SK-MEL-5 (cell line): ENCODE measurements around the gene ZBTB20. TPM values are rescaled to one million over a fixed set of nuclear protein-coding genes. Genes with fewer than 3 reads are reported as not detected.

Experiments
- DNase-seq: peaks from one replicate; pipeline ENCODE4 v3.0.0-alpha.2; 2016; ENCODE audit warnings: low read depth, low spot score
- in situ Hi-C: cut with HindIII; loops from 2 replicates; pipeline ENCODE4 v1.10.0; 2016; ENCODE audit warnings: low sequenced_read_pairs, high pct_unique_total_duplicates, low pct_unique_long_range_greater_than_20kb
- total RNA-seq: library from RNA; depleted of rRNA; stranded (reverse); fragments of >200 nt; shearing (Covaris generic); gene quantifications from 2 replicates; pipeline ENCODE4 v1.2.3, GENCODE V29; 2014

Gene ZBTB20
- total RNA-seq, 1 experiment from 2014 or later: 2.9 TPM

DNA sequence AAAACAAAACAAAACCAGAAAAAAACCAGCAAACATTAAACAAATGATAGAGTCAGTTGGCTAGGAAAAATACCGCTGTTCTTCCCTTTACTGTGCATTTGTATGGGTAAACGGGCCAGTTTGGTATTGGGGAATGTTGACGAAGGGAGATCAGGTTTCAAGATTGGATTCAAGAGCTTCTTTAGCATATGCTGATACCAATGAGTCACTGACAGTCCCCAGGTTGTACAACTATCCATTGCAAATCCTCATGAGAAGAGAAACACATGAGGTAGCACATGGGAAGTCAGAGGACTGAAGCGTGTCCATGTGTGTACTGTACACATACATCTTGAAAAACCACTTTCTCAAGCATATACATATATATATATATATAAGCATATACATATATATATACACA, 827.6 kb downstream of the ZBTB20 start:
- in situ Hi-C loops: no loop called here
- no peak for DNase-seq

- DNase-seq: no peak
- in situ Hi-C loops: no loop called here
Measured at GRCh38 chr3:114318295-114318694, 828.8 kb downstream of the ZBTB20 start.

DNA sequence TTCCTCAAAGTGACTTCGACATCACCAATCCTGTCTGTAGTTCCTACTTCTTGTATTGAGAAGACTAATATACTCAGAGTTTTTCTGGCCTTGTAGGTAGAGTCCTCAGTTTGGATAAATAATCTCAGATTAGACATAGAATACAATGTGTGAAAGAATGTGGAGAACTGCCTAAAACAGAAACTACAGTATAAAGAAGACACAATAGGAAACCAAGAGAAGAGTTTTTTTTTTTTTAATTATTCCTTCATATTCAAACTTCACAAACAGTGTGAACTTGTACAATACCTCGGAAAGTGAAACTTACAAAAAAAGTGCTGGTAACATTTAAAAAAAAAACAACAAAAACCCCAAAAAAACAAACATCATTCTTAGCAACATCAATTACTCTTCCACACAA, 832.8 kb downstream of the ZBTB20 start:
- in situ Hi-C loops: no loop called here

GRCh38 chr3:114313426-114313825, 833.7 kb downstream of the ZBTB20 start:
- in situ Hi-C loops: no loop called here
- DNase-seq: no peak

More for the DNA sequence above, 832.8 kb downstream of the ZBTB20 start:
- no peak for DNase-seq

DNA sequence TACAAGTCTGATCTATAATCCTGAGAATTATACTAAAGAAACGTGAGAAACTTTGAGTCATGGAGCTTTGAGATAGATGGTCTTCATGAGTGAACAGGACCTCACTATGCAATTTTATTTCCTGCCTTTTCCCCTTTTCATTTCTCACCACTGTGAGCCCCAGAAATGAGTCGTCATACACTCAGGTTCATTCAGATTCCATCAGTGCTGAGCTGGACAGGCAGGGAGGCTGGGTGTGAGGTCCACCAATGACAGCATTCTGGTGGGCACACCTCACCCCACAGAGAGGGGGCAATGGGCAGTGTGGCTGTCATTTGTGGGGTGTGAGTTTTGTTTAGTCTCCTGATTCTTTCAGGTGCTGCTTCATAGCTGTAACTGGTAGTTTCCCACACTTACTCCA, 836.4 kb downstream of the ZBTB20 start:
- DNase-seq: no peak
- in situ Hi-C loops: no loop called here

DNA sequence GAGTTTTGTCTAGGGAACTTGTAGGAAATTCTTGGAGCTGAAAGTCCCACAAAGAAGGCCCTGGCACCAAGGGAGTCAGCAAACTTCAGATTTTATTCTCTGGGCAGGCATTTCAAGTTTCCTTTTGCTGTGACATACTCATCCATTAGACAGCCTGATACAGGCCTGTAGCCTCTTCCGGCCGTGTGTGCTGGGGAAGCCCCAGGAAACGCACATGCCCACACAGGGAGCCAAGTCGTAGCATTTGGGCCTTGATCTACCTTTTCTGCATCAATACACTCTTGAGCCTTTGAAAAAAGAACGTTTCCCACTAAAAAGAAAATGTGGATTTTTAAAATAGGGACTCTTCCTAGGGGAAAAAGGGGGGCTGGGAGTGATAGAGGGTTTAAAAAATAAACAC, 838.3 kb downstream of the ZBTB20 start:
- in situ Hi-C loops: no loop called here
- DNase-seq: no peak

- in situ Hi-C loops: no loop called here
- DNase-seq: no peak
Measured at GRCh38 chr3:114308377-114308776, 838.7 kb downstream of the ZBTB20 start.

GRCh38 chr3:114307832-114308231, 839.3 kb downstream of the ZBTB20 start:
- DNase-seq: no peak
- in situ Hi-C loops: no loop called here

DNA sequence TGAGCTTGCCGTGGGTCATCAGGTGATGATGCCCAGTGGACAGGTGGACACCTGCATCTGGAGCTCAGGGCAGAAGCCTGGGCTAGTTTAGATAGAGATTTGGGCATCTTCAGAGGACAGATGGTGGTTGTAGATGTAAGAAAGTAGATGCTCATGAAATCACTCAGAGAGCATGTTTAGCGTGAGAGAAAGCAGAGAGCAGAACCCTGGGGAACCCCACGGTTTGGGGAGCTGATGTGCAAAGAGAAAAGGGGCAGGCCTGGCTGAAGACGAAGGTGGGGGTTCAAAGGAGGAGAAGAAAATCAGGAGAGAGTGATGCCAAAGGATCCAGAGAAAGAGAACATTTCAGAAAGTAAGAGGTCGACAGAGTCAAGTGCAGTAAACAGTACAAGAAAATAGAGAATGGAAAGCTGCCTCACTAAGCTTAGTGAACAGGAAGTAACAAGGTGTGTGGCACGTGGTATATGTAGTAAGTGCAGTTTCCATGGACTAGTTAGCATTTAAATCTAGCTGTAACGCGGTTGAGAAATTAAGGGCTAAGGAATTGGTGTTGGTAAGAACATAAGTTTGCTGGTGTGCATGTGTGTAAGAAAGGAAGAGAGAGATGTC, 839.8 kb downstream of the ZBTB20 start:
- in situ Hi-C loops: no loop called here
- DNase-seq: no peak

- no peak for DNase-seq
- in situ Hi-C loops: no loop called here
Measured at GRCh38 chr3:114299941-114300624, 847.0 kb downstream of the ZBTB20 start.

- in situ Hi-C loops: no loop called here
- DNase-seq: peak; percentile 78
Measured at GRCh38 chr3:114299421-114299820, 847.7 kb downstream of the ZBTB20 start.

GRCh38 chr3:114295946-114296345, 851.1 kb downstream of the ZBTB20 start:
- in situ Hi-C loops: no loop called here
- no peak for DNase-seq

- no peak for DNase-seq
- in situ Hi-C loops: no loop called here
Measured at GRCh38 chr3:114294940-114295480, 852.1 kb downstream of the ZBTB20 start.

- DNase-seq: no peak
- in situ Hi-C loops: no loop called here
Measured at GRCh38 chr3:114293838-114294535, 853.1 kb downstream of the ZBTB20 start, which contains the start of gene TIGIT. TSS of gene TIGIT (plus strand) at chr3:114294028. CDS start at chr3:114294062, 34 bp downstream.

DNA sequence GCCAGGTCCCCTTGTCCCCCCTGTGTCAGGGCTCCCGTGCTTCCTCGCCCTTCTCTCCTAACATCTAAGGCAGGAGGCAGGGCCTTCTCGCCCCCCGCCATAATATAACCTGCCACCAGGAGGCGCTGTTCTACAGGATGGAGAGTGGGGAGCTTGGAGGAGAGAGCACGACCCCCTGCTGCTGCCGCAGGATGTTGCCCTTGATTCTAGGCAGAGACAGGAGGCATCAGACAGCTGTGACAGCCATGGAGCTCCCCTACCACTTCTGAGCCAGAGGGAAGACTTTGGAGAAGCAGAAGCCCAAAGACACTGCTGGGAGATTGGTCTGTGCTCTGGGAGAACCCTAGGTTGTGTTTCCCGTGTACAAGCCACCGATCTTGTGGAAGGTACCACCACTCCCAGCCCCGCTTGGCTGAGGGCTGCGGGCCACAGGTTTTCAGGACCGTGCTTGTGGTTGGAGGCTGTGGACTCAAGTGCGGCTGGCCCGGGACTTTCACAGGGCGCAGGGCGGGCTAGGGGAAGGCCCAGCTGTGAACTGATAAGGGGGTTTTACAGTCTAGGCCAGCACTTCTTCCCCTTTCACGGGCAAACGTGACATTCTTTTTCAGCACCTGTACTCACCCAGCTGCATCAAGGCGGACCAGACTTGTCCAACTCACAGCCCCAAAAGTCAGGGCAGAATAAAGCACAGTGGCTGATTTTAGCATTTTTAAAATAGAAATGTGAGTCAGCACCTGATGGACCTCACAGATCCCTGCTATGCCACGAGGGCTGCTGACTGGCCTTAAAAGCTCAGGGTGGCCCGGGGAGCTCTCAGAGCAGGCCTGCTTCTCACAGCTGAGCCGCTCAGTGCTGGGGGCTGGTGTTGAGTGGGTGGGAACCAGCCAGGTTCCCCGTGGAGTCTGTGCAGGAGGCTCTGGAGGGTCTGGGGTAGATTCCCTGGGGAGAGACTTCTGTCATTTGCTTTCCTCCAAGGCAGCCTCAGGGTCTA, 855.9 kb downstream of the ZBTB20 start:
- DNase-seq: peak; percentile 85
- in situ Hi-C loops: no loop called here

- in situ Hi-C loops: no loop called here
- no peak for DNase-seq
Measured at GRCh38 chr3:114286266-114286665, 860.8 kb downstream of the ZBTB20 start.

DNA sequence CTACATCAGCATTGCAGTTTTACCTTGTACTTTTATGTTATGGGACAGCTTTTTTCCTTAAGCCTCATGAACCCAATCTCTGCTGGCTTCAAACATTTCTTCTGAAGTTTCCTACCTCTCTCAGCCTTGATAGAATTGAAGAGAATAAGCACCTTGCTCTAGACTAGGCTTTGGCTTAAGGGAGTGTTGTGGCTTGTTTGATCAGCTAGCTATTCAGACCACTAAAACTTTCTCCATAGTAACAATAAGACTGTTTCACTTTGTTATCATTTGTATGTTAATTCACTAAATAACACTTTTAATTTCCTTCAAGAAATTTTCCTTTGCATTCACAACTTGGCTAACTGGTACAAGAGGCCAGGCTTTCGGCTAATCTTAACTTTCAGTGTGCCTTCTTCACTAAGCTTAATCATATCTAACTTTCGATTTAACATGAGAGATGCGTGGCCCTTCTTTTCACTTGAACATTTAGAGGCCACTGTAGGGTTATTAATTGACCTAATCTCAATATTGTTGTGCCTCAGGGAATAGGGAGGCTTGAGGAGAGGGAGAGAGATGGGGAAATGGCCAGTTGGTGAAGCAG, 861.3 kb downstream of the ZBTB20 start:
- in situ Hi-C loops: no loop called here
- no peak for DNase-seq
